Naive thymus-derived CD4-positive, alpha-beta T cell (primary cell): ENCODE results near the gene MYNN. TPM values are rescaled to one million over a fixed set of nuclear protein-coding genes. Genes with fewer than 3 reads are reported as not detected.
A peak's percentile ranks its signal among the peaks of the same experiment; 100 is the strongest.

ENCODE experiments used
- ATAC-seq: fragments of 150-1000 bp; cut with Tn5 transposase; 2 replicates; pipeline ENCODE4 v1.10.0; 2021; ENCODE audit warnings: mild to moderate bottlenecking, moderate library complexity
- CTCF ChIA-PET: fragments of 350-600 bp; sonication (Branson Sonifier 250); formaldehyde crosslinking; loops from one replicate; lab custom pipeline; 2021; ENCODE audit warnings: antibody characterized with exemption; lab: Charles Lee
- POLR2A ChIA-PET: fragments of 350-600 bp; sonication (Branson Sonifier 250); formaldehyde crosslinking; loops from one replicate; lab custom pipeline; 2021; ENCODE audit warnings: antibody characterized with exemption, inconsistent platforms; lab: Charles Lee
- DNase-seq, 9 donors: peaks; one replicate each; pipeline versions ENCODE4 v3.0.0 to v3.0.0-alpha.2; 2020 to 2022; ENCODE audit warnings: mixed read lengths in 1 of 9
- H3K27ac ChIP-seq: one replicate; pipeline ENCODE4 v1.7.0; 2013; ENCODE audit warnings: mild to moderate bottlenecking, low read depth, low read length, moderate library complexity
- H3K27me3 ChIP-seq, 2 donors: one replicate each; pipeline ENCODE4 v1.7.0; 2013; ENCODE audit warnings: low read length in 2 of 2, mild to moderate bottlenecking in 2 of 2, moderate library complexity in 2 of 2; ENCODE audit not compliant: control insufficient read depth in 2 of 2, insufficient read depth in 2 of 2
- H3K36me3 ChIP-seq, 3 experiments: 1 replicate in 2 of 3; 2 replicates in 1 of 3; pipeline ENCODE4 v1.7.0; 2013; ENCODE audit warnings: low read length in 3 of 3, mild to moderate bottlenecking in 3 of 3, moderate library complexity in 1 of 3; ENCODE audit not compliant: insufficient read depth in 3 of 3, control insufficient read depth in 2 of 3
- H3K4me1 ChIP-seq, 2 donors: one replicate each; pipeline ENCODE4 v1.7.0; 2013; ENCODE audit warnings: low read length in 2 of 2, mild to moderate bottlenecking in 2 of 2, moderate library complexity in 1 of 2; ENCODE audit not compliant: control insufficient read depth in 2 of 2, insufficient read depth in 2 of 2
- H3K4me3 ChIP-seq: 2 replicates; pipeline ENCODE4 v1.7.0; 2013; ENCODE audit warnings: mild to moderate bottlenecking, low read length
- H3K9me3 ChIP-seq, 3 experiments: 1 replicate in 2 of 3; 2 replicates in 1 of 3; pipeline ENCODE4 v1.7.0; 2013; ENCODE audit warnings: low read length in 3 of 3; ENCODE audit not compliant: control insufficient read depth in 2 of 3
- H3K27ac Mint-ChIP-seq, 9 donors: one replicate each; pipeline ENCODE4 v1.8.0; 2020 to 2022; ENCODE audit warnings: mixed read lengths in 9 of 9, mild to moderate bottlenecking in 8 of 9, moderate library complexity in 5 of 9, inconsistent platforms in 2 of 9
- H3K27me3 Mint-ChIP-seq, 5 donors: one replicate each; pipeline ENCODE4 v1.8.0; 2021 to 2022; ENCODE audit warnings: mixed read lengths in 5 of 5, mild to moderate bottlenecking in 1 of 5
- H3K36me3 Mint-ChIP-seq, 5 donors: one replicate each; pipeline ENCODE4 v1.8.0; 2020 to 2022; ENCODE audit warnings: mixed read lengths in 5 of 5, mild to moderate bottlenecking in 3 of 5, inconsistent platforms in 1 of 5
- H3K4me1 Mint-ChIP-seq, 7 donors: one replicate each; pipeline ENCODE4 v1.8.0; 2020 to 2022; ENCODE audit warnings: mixed read lengths in 7 of 7, mild to moderate bottlenecking in 3 of 7, inconsistent platforms in 1 of 7
- H3K4me3 Mint-ChIP-seq, 10 donors: one replicate each; pipeline ENCODE4 v1.8.0; 2020 to 2022; ENCODE audit warnings: mild to moderate bottlenecking in 10 of 10, mixed read lengths in 10 of 10, moderate library complexity in 6 of 10, inconsistent platforms in 2 of 10
- H3K9me3 Mint-ChIP-seq, 11 donors: one replicate each; pipeline ENCODE4 v1.8.0; 2020 to 2022; ENCODE audit warnings: mixed read lengths in 11 of 11, mild to moderate bottlenecking in 4 of 11, inconsistent platforms in 1 of 11, moderate library complexity in 1 of 11
- intact Hi-C, 2 donors: fragments of 100-400 bp; cut with micrococcal nuclease; formaldehyde crosslinking; loops; one replicate each; pipeline ENCODE4 v1.15.1; 2023
- polyA plus RNA-seq, 2 donors: library from polyadenylated mRNA; unstranded; fragments of 300-500 nt; fragmentation: Illumina TruSeq; gene quantifications; one replicate each; pipeline ENCODE4 v1.2.3, GENCODE V29; 2021
- total RNA-seq, 6 experiments: library from RNA in 5 of 6; stranded (reverse) in 5 of 6; gene quantifications; 1 replicate in 5 of 6; 2 replicates in 1 of 6; pipeline ENCODE4 v1.2.3 and lab custom pipeline; 2021 to 2026

MYNN gene
- total and polyA plus RNA-seq, 7 experiments from 2014 or later, result 12.8 to 20.8 (median 17.4) TPM

- no peak overlapping the region for H3K4me3 ChIP-seq
- DNase-seq (no peak), ATAC-seq (no peak)
- H3K4me1 ChIP-seq, result no peaks in the 10 kb centered on the region
- H3K27me3 Mint-ChIP-seq, result peaks cover 0 to 4% (median 0%) of the 10 kb centered on the region in 5 donors
- no peak overlapping the region for H3K4me3 Mint-ChIP-seq
- H3K27me3 ChIP-seq, result no peaks in the 10 kb centered on the region
- H3K36me3 Mint-ChIP-seq, result peaks cover 0 to 6% (median 0%) of the 10 kb centered on the region in 5 donors
- H3K4me1 Mint-ChIP-seq, result peaks cover 0 to 12% (median 4%) of the 10 kb centered on the region in 7 donors
- intact Hi-C loops, result no loop called here
- H3K9me3 ChIP-seq, result no peaks in the 10 kb centered on the region
- H3K36me3 ChIP-seq, result no peaks in the 10 kb centered on the region
- no peaks in the 10 kb centered on the region for H3K9me3 Mint-ChIP-seq
- H3K27ac Mint-ChIP-seq, result no peak overlapping the region
- ChIA-PET CTCF (no interaction called here), POLR2A (interaction anchor here (0.6 kb wide), 1 partner anchor 115 kb away, joined by 3 read pairs; no protein-coding TSS in a partner anchor)
- H3K27ac ChIP-seq, result no peak overlapping the region
Measured at GRCh38 chr3:169804681-169805080, 31.5 kb downstream of the MYNN start.

GRCh38 chr3:169809230-169809795 is 36.1 kb downstream of the MYNN start:
- Histone ChIP-seq H3K27ac (no peak overlapping the region), H3K4me3 (no peak overlapping the region), H3K9me3 (no peaks in the 10 kb centered on the region), H3K4me1 (peaks cover 4 to 6% of the 10 kb centered on the region in 2 donors), H3K27me3 (no peaks in the 10 kb centered on the region), H3K36me3 (peaks cover 0 to 6% (median 0%) of the 10 kb centered on the region in 3 experiments)
- Mint-ChIP-seq H3K4me1 (peaks cover 20 to 38% (median 24%) of the 10 kb centered on the region in 7 donors), H3K27ac (peak overlapping the region in 1 of 9 donors; percentile 77), H3K36me3 (peaks cover 0 to 4% (median 0%) of the 10 kb centered on the region in 5 donors), H3K27me3 (peaks cover 0 to 4% (median 0%) of the 10 kb centered on the region in 5 donors), H3K4me3 (peak overlapping the region in 1 of 10 donors; percentile 62), H3K9me3 (no peaks in the 10 kb centered on the region)
- DNase-seq (no peak), ATAC-seq (no peak)
- intact Hi-C loops, result no loop called here
- POLR2A ChIA-PET, result interaction anchor here (0.9 to 2.3 kb wide), 2 partner anchors 36 to 42 kb away, joined by 4 to 7 read pairs; partner anchors contain the start of gene MYNN
- CTCF ChIA-PET, result interaction anchor here (0.6 kb wide), 3 partner anchors 16 to 277 kb away, joined by 3 to 4 read pairs (median 3); no protein-coding TSS in a partner anchor

GRCh38 chr3:169811631-169812331 is 38.6 kb downstream of the MYNN start:
- ATAC-seq (peak; percentile 19), DNase-seq (peak in 5 of 9 donors; percentile 10 to 27 (median 17))
- ChIA-PET POLR2A (interaction anchor here (1.3 to 1.6 kb wide), 3 partner anchors 39 to 155 kb away, joined by 3 to 11 read pairs (median 5); partner anchors contain the start of gene MYNN), CTCF (interaction anchor here (0.7 kb wide), 1 partner anchor 38 kb away, joined by 3 read pairs; no protein-coding TSS in a partner anchor)
- intact Hi-C loops, result loop anchor here (1.0 to 5.0 kb wide), 11 partner anchors 13 to 1097 kb away; partner anchors contain the start of genes GPR160 (in 2 of the 2), PHC3 (in 2 of the 2), EIF5A2 (in 1 of the 2) and MYNN (in 1 of the 2)
- H3K27me3 Mint-ChIP-seq, result peaks cover 0 to 10% (median 0%) of the 10 kb centered on the region in 5 donors
- H3K4me1 Mint-ChIP-seq, result peaks cover 21 to 40% (median 25%) of the 10 kb centered on the region in 7 donors
- H3K9me3 ChIP-seq, result no peaks in the 10 kb centered on the region
- H3K4me1 ChIP-seq, result peaks cover 4 to 6% of the 10 kb centered on the region in 2 donors
- H3K27ac ChIP-seq, result peak overlapping the region; percentile 59
- peaks cover 0 to 10% (median 4%) of the 10 kb centered on the region in 5 donors for H3K36me3 Mint-ChIP-seq
- peaks cover 0 to 6% (median 0%) of the 10 kb centered on the region in 3 experiments for H3K36me3 ChIP-seq
- peak overlapping the region; percentile 79 to 91 (median 86) for H3K4me3 Mint-ChIP-seq
- H3K4me3 ChIP-seq, result peak overlapping the region; percentile 85
- H3K27ac Mint-ChIP-seq, result peak overlapping the region in 4 of 9 donors; percentile 38 to 88 (median 58)
- peaks cover 0 to 17% (median 9%) of the 10 kb centered on the region in 11 donors for H3K9me3 Mint-ChIP-seq
- H3K27me3 ChIP-seq, result no peaks in the 10 kb centered on the region

GRCh38 chr3:169812332-169813235 is 39.4 kb downstream of the MYNN start, which contains the start of the genes LRRC34 and LRRIQ4:
TSS of gene LRRC34 (minus strand) at chr3:169812904. CDS start at chr3:169812548, 356 bp downstream.
TSS of gene LRRIQ4 (plus strand) at chr3:169812870. CDS start at chr3:169821922, 9,052 bp downstream.
- ChIA-PET CTCF (interaction anchor here (0.5 to 0.7 kb wide), 2 partner anchors 39 to 58 kb away, joined by 3 read pairs; no protein-coding TSS in a partner anchor), POLR2A (interaction anchor here (1.3 to 1.6 kb wide), 3 partner anchors 40 to 155 kb away, joined by 3 to 11 read pairs (median 5); partner anchors contain the start of gene MYNN)
- Mint-ChIP-seq H3K36me3 (peaks cover 0 to 10% (median 4%) of the 10 kb centered on the region in 5 donors), H3K4me1 (peaks cover 21 to 40% (median 25%) of the 10 kb centered on the region in 7 donors), H3K27me3 (peaks cover 0 to 18% (median 2%) of the 10 kb centered on the region in 5 donors), H3K9me3 (peaks cover 0 to 22% (median 9%) of the 10 kb centered on the region in 11 donors), H3K27ac (peak within 1 kb of the TSS; percentile 3 to 92 (median 71)), H3K4me3 (peak within 1 kb of the TSS; percentile 79 to 91 (median 86))
- Histone ChIP-seq H3K27me3 (no peaks in the 10 kb centered on the region), H3K4me3 (peak within 1 kb of the TSS; percentile 85), H3K27ac (peak within 1 kb of the TSS; percentile 59), H3K9me3 (no peaks in the 10 kb centered on the region), H3K4me1 (peaks cover 4 to 6% of the 10 kb centered on the region in 2 donors), H3K36me3 (peaks cover 0 to 6% (median 0%) of the 10 kb centered on the region in 3 experiments)
- DNase-seq, result peak; percentile 43 to 72 (median 52)
- intact Hi-C loops, result loop anchor here (1.0 to 5.0 kb wide), 16 partner anchors 14 to 1096 kb away; partner anchors contain the start of genes GPR160 (in 2 of the 2), MYNN (in 2 of the 2), PHC3 (in 2 of the 2) and RPL22L1 (in 2 of the 2)
- peak; percentile 72 for ATAC-seq

- ChIA-PET CTCF (no interaction called here), POLR2A (interaction anchor here (0.6 to 1.6 kb wide), 4 partner anchors 41 to 1438 kb away, joined by 3 to 11 read pairs (median 4); partner anchors contain the start of gene MYNN)
- Histone ChIP-seq H3K27ac (no peak overlapping the region), H3K36me3 (peaks cover 0 to 6% (median 0%) of the 10 kb centered on the region in 3 experiments), H3K4me1 (peaks cover 4 to 6% of the 10 kb centered on the region in 2 donors), H3K9me3 (no peaks in the 10 kb centered on the region), H3K4me3 (peak overlapping the region; percentile 85), H3K27me3 (no peaks in the 10 kb centered on the region)
- intact Hi-C loops, result loop anchor here (1.0 to 5.0 kb wide), 14 partner anchors 14 to 1059 kb away; partner anchors contain the start of genes GPR160 (in 2 of the 2), PHC3 (in 2 of the 2), RPL22L1 (in 2 of the 2) and SEC62 (in 2 of the 2)
- DNase-seq (no peak), ATAC-seq (peak; percentile 1)
- Mint-ChIP-seq H3K27ac (peak overlapping the region; percentile 3 to 92 (median 44)), H3K27me3 (peaks cover 0 to 23% (median 8%) of the 10 kb centered on the region in 5 donors), H3K4me1 (peaks cover 21 to 39% (median 25%) of the 10 kb centered on the region in 7 donors), H3K4me3 (peak overlapping the region; percentile 79 to 91 (median 86)), H3K36me3 (peaks cover 0 to 9% (median 4%) of the 10 kb centered on the region in 5 donors), H3K9me3 (peaks cover 0 to 22% (median 10%) of the 10 kb centered on the region in 11 donors)
Measured at GRCh38 chr3:169813278-169813677, 40.1 kb downstream of the MYNN start.
